Measurements from ENCODE around the gene TIMP1.
"Not testable (repeated sequence)": the region's sequence is repeated elsewhere in the genome, so short reads cannot be mapped to it uniquely, and the experiment has no call there.

Gene TIMP1

DNA sequence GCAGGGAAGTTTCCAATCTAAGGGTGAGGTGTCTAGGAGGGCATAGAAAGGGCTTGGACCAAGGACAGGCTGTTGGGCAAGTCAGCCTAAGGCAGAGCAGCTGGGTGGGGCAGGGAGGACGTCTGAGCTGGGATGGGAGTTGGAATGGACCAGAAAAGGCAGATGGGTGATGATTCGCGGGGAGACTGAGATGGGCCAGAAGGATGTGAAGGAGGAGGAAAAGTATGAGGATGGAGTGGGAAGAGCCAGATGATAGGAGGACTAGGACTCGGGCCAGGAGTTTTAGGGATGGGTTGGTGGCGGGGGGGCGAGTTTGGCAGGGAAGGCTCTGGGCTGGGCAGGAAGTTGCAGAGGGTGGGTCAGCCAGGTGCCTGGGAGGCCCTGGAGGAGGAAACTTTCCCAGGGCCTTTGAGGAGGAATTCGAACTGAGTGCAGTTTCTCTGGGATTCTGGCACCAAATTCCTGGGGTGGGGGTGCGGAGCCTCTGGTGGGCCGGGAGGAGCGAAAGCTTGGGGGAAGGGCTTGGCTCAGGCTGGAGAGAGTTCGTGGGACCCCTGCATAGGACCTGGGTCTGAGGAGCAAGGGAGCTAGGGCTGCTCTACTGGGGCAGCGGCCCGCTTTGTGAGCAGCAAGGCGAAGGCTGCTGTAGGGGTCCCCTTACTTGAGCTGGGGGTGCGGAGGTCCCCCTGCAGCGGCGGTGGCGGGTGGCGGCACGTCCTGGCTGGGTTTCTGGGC is 8.7 kb upstream of the TIMP1 start:
- DNase-seq (ENCODE audit: low read depth) = no peak

DNA sequence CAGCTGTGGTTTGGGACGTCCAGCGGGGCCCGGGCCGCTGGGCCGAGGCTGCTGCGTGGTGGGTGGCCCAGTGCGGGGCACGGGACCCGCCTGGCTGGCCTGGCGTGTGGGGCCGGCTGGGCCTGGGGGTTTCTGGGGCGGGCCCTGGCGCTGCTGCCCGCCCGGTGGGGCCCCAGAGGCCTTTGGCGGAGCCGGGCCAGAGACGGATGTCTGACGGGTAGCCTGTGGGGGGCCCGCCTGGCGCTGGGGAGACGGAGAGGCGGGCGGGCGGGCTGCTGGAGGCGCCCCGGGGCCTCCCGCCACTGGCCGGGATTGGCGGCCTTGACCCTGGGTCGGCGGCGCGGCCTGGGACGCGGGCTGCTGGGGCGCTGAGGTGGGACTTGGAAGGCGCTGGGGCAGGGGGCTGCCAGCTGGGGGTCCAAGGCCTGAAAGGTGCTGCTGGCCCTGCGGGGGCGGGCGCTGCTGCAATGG is 8.1 kb upstream of the TIMP1 start:
- DNase-seq (ENCODE audit: low read depth) = no peak

DNA sequence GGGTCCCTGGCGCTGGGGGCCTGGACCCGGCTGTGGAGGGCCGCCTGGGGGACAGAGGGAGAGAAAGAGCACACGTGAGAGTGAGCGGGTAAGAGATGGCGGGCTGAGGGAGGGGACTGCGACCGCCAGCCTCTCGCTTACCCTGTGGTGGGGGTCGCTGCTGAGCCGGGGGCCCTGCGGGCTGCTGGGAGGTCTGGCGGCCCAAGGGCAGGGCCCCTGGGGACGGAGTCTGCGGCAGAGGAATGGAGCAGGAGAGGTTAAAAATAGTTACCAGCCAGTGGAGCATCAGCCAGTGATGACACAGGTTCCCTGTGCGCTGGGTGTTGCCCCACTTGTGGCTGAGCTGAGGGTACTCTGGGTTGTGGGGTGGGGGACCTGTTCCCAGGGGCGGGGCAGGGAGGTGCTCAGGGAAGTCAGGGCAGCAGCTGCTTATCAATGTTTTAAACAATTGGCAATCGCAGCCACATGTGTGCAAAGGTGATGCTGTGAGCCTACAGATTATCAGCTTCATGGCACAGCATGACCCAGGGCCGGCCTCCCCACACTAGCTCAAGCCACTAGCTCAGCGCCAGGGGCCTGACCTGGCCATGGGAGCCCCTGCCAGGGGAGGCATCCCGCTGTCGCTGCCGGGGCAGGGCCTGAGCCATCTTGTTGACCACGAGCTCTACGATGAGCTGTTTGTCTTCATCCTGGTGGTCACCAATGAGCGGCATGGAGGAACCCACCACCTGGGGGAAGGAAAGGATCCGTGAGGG is 7.5 kb upstream of the TIMP1 start:
- DNase-seq (ENCODE audit: low read depth) = no peak

DNA sequence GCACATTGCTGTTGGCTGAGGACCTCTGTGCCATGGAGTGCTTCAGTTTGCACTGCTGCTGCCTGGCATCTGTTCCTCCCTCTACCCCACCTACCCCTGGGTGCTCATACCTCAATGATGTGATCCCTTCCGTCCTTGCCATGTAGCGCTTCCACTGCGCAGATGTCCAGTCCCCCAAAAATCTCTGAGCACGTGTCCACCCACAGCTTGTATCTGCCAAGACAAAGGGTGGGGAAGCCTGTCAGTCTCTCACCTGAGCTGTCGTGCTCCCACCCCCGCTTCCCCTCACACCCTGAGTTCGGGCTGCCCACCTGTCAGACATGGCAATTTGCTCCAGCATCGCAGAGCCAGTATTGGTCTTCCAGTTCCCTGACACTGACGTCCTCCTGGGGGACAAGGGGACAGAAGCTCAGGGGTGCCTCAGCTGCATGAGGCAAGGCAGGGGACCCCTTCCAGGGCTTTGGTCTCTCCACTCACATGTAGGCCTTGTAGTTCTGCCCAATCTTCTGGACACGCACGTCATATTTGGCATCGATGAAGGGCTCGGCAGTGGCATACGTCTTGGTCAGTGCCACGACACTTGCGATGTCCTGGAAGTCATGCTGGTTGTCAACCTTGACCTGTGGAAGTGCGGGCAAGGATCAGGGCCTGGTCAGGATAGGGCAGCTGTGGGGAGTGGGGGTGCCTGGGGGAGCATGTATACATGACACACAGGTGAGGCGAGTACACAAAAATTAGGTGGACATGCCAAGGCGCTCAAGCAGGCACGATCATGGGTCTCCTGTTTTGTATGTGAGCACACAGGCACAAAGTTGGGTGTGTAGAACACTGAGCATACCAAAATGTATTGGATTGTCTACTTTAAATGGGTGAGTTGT is 6.0 kb upstream of the TIMP1 start:
- no peak for DNase-seq (ENCODE audit: low read depth)

DNA sequence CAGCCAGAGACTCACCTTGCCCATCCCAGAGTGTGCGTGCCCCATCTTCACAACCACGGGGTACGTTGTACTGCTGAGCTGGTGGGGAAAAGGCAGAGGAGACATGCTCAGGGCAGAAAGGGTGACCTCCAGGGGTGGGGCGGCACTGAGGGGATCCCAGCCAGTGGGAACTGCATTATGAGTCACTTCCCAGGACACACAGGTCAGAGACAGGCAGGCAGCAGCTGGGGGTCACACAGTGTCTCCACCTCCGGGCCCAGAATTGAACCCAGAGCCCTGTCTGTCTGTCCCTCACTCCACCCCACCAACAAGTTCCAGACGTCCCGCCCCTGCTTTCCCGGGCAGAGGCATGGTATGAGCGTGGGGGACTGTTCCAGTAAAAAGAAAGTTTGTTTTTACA is 4.8 kb upstream of the TIMP1 start:
- DNase-seq (ENCODE audit: low read depth) = no peak

DNA sequence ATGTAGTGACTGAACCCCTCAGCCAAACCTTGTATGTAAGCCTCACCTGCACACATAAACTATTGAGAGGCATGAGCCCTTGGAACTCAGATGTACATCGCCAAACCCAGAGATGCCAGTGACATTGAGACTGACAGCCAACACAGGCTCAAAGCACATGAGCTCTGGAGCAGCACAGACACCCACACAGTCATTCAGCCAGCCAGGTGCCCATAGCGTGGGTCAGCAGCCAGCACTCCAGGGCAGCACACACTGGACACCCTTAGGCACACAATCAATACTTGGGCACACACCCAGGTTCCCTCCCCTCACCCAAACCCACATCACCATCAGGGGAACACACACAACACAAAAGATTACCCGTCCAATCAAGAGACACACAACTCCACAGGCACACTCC is 4.3 kb upstream of the TIMP1 start:
- no peak for DNase-seq (ENCODE audit: low read depth)

DNA sequence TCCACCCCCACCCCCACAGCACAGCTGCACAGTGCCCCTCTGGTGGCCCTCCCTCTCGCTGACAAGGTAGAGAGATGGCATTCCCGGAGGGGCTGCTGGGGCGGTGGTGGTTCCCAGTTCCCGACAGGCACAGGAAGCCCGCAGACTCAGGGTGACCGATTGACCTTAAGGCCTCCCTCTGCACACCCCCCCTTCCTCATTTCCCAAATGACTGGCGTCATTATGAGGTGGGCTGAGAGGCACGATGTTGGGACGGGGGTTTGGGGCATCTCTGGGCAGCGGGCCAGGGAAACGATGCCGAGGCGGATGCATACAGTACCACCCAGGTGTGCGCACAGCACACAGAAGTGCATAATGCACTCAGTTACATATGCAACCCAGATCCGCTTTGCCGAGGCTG is 3.5 kb upstream of the TIMP1 start:
- DNase-seq (ENCODE audit: low read depth) = no peak

DNA sequence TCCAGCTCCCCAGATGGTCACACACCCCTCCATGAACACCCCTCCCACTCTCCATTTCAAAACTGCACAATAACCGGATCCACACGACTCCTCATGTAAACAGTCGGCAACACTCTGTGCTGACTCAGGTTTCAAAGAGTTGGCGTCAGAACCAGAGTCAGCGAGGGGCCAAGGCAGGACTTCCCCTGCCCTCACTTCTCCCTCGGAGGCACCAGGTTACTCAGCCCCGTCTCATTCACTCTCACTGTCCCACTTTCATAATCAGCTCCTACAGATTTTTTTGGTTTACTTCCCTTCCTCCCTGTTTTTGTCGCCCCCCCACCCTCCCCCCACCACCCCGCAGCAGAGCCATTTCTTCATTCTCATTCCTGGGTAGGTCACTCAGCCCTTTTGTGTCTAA is 2.7 kb upstream of the TIMP1 start:
- DNase-seq (ENCODE audit: low read depth) = no peak

DNA sequence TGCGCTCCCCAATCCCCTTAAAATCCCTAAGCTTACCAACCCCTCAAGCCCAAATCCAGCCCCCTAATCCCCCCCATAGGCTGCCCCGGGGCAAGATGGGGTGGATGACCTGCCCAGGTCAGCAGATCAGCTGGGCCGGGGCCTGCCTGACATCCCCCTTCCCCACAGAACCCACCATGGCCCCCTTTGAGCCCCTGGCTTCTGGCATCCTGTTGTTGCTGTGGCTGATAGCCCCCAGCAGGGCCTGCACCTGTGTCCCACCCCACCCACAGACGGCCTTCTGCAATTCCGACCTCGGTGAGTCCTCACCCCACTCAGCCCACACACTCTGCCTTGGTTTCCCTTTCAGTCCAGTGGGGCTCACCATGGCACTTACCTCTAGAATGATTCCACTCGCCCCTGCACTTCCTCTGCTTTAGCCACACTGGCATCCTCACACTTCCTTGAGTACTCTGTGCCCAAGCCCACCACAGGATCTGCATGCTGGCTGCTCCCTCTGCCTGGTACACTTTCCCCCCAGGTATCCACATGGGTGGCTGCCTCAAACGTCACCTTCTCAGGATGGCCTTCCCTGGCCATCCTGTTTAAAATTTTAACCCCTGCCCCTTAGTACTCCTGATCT is 1.1 kb downstream of the TIMP1 start:
- DNase-seq (ENCODE audit: low read depth) = no peak

DNA sequence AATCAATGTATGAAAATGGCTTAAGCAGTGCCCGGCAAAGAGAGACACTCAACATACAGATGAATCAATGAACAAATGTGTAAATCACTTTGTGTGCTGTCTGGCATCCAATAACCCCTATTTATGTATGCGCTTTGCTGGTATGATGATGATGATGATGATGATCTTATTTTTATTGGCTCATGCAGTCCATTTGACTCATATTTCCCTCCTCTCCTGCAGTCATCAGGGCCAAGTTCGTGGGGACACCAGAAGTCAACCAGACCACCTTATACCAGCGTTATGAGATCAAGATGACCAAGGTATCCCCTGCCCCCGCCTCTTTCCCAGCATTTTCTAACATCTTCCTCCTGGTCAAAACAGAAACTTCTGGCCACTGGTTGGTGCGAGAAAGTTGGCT is 2.5 kb downstream of the TIMP1 start:
- DNase-seq (ENCODE audit: low read depth) = no peak

DNA sequence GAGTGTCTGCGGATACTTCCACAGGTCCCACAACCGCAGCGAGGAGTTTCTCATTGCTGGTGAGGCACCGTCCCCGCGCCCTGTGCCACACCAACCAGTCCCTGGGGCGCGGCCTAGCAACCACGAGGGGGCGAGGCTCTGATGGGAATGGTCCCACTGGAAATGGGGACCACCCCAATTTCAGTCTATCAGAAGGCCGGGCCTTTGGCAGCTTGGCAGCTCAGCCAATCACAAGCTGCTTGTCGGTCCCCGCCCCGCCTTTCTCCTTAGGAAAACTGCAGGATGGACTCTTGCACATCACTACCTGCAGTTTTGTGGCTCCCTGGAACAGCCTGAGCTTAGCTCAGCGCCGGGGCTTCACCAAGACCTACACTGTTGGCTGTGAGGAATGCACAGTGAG is 3.0 kb downstream of the TIMP1 start:
- no peak for DNase-seq (ENCODE audit: low read depth)

DNA sequence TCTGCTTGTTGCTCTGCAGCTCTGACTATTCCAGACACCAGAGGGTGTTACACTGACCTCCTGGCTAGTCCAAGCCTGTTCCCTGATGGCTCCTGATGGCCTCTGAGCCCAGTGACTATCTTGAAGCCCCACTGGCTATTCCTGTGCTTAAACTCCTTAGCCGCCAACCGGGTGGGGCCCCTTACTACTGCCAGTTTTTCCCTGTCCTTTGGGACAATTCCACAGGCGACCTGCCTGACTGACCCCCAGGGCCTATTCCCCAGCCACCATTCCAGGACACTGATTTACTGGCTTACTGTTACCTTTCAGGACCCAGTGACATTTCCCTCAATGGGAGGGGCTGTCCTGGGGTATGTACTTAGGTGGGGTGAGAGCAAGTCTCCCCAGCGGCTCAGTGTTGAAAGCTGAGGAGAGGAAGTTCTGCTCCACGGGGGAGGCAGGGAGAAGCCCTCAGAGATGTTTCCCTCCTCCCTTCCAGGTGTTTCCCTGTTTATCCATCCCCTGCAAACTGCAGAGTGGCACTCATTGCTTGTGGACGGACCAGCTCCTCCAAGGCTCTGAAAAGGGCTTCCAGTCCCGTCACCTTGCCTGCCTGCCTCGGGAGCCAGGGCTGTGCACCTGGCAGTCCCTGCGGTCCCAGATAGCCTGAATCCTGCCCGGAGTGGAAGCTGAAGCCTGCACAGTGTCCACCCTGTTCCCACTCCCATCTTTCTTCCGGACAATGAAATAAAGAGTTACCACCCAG is 4.0 kb downstream of the TIMP1 start:
- no peak for DNase-seq (ENCODE audit: low read depth)

DNA sequence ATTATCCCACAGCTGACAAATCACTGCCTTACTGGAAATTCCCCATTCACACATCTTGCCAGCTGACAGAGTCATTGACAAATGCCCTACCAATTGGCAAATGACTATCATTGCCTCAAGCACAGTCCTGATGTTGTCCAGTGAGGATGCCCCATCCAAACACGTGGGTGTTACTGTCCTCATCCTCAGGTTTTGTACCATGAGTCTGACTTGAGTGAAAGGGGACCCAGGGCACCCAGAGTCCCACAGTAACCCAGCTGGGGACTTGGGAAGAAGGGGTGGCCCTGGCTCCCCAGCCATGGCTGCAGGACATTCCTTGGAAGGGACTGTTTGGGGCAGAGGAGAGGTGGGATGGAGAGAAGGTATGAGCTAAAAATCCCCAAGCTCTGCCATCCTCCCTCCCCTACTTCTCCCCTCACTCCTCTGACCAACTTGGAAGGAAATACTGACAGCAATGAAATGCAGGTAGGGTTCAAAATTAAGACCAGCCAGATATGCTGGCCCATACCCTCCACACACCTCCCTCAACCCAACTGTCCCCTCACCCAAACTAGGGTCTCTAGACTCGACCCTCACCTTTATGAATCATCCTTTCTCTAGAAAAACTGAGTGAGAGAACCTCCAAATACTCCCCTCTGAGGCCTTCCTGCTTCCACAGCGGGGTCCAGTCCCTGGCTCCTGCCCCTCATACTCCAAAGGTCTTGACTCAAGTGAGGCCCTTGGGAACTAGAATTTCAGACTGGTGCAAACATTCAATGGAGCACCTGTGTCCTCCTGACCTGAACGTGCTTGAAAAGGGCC is 5.1 kb downstream of the TIMP1 start:
- DNase-seq (ENCODE audit: low read depth) = no peak

DNA sequence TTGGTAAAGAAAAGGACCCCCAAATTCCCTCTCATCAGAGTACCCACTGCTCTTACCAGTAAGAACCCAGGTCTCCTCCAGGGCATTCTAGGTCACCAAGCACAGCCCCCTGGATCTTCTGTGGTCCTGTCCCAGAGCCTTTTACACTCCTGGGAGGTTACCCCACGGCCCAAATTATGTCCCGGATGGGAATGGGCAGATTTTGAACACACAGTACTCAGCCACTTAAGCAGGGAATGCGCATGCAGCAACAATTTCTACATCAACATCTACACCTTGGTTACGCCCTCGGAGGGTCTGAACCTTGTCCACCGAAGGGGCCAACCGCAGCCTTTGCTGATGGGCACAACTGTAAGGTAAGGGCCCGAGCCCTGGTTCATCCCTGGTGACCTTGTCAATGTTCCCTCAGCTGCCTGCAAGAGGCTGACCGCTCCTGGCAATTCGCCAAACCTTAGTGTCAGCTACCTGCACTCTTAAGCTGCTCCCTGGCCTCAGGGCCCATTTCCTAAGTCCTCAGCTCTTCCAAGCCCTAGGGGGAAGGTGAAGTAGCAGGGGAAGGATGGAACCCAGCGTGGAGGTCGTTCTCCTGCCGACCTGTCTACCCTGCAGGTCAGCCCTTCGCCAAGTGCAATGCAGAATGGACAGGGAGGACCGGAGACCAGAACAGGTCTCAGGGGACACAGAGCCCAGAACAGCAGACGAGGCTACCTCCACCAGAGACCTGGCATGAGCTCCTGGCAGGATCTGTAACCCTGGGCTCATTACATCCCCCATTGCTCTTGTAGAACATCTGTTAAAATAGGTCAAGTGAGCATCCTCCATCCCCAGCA is 5.9 kb downstream of the TIMP1 start:
- DNase-seq (ENCODE audit: low read depth) = no peak

DNA sequence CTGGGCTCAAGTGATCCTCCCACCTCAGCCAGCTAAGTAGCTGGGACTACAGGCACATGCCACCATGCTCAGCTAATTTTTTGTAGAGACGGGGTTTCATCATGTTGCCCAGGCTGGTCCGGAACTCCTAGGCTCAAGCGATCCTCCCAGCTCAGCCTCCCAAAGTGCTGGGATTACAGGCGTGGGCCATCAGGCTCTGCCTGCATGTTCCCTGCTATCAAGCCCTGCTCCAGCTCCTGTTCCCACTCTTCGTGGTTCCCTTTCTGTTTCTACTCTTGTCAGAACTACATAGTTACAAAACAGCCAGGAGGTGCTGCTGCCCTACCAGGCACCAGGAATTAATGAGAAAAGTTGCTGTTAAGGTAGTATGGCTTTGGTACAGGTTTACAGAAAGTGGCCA is 8.7 kb downstream of the TIMP1 start:
- DNase-seq (ENCODE audit: low read depth) = no peak

DNA sequence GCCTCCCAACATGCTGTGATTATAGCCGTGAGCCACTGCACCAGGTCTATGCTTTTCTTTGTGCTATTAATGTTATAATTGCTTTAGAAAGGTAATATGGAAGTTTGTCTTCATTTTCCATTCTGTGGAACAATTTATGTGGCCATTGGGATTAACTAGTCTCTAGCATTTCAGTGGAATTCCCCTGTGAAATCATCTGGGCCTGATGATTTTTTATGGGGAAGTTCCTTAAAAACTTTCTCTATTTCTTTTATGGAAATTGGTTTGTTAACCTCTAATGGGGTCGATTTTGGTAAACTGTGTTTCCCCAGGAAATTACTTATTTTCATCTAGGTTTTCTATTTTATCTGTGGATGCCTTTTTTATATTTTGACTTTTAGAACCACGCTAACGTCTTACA is 11.3 kb downstream of the TIMP1 start:
- no peak for DNase-seq (ENCODE audit: low read depth)

DNA sequence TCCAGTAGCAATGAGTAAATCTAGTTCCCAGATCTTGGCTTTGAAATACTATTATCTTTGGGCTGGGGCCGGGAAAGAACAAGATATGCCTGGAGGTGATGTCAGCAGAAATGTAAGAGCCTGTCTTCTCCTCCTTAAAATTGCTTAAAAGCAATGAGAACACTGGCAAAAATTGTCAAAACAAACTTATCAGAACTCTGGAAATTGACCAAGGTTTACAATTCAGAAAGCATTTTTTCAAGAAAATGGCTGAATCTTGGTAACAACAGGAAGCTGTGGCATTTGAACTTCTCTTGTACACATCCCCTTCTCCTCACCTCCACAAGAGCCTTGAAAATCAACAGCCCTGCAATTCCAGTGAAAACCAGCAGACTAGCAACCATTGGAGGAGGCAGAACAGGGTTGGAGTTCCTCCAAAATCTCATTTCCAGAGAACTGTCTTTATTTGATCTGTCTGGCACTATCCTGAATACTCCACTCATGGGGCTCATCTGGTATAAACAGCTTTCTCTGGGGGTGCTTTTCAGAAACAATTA is 13.5 kb downstream of the TIMP1 start:
- no peak for DNase-seq (ENCODE audit: low read depth)

DNA sequence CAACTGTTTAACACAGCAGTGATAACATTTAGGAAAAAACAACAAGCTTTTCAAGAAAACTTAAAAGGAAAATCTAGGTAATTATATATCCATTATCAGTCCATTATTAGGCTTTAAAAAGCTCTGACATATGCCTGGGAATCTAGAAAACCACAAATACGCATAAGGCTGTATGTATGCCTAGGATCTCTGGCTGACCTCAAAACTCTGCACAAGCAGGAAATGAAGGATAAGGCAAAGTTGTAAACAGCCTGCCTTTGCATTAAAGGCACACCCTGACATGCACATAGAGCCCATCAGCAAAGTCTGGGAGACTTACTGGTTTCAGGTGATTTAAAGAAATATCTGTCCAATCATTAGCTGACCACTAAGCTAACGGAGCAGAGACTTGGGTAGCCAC is 14.0 kb downstream of the TIMP1 start:
- no peak for DNase-seq (ENCODE audit: low read depth)

DNA sequence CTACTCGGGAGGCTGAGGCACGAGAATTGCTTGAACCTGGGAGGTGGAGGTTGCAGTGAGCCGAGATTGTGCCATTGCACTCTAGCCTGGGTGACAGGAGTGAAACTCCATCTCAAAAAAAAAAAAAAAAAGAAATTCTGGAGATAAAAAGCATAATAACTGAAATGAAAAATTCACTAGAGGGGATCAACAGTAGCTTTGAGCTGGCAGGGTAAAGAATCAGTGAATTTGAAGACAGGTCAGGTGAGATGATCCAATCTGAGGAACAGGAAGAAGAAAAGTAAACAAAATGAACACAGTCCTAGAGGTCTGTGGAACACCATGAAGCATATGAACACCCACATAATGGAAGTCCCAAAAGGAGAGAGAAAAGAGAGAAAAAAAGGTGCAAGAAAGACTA is 15.0 kb downstream of the TIMP1 start:
- DNase-seq (ENCODE audit: low read depth) = no peak

DNA sequence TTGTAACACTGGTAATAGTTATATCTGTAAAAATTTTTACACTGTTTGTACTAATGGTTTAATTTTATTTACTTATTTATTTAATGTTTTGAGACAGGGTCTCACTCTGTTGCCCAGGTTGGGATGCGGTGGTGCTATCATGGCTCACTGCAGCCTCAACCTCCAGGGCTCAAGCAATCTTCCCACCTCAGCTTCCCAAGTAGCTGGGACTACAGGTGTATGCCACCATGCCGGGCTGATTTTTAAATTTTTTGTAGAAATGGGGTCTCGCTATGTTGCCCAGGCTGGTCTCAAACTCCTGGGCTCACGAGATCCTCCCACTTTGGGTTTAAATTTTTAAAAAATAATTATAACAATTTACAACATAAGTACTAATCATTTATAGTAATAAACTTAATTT is 20.9 kb downstream of the TIMP1 start:
- not testable (repeated sequence) for DNase-seq (ENCODE audit: low read depth)

Data from activated gamma-delta T cell treated with anti-CD3 and anti-CD28 coated beads, Interleukin-2, amount 50 U/mL, for 16 hours (primary cell).